Esophagus squamous epithelium (tissue), 5 donors: ENCODE results near the gene ECT2. TPM values are rescaled to one million over a fixed set of nuclear protein-coding genes. Genes with fewer than 3 reads are reported as not detected.

Experiments used
- DNase-seq: peaks from one replicate; lab custom pipeline; 2025; lab: John Stamatoyannopoulos, UW
- H3K27ac ChIP-seq, 4 donors: fragments of 200-600 bp; sonication (generic); one replicate each; pipeline ENCODE4 v1.5.1; 2016 to 2019; ENCODE audit warnings: mild to moderate bottlenecking in 1 of 4
- H3K27me3 ChIP-seq, 4 donors: fragments of 200-600 bp; sonication (generic); 1 replicate in 3 of 4; 2 replicates in 1 of 4; pipeline versions ENCODE4 v1.5.1 to v1.6.0; 2017 to 2021; ENCODE audit warnings: antibody characterized with exemption in 1 of 4
- H3K36me3 ChIP-seq, 3 donors: fragments of 200-600 bp; sonication (generic); one replicate each; pipeline ENCODE4 v1.5.1; 2016 to 2019
- H3K4me1 ChIP-seq, 3 donors: fragments of 200-600 bp; sonication (generic); one replicate each; pipeline ENCODE4 v1.5.1; 2017 to 2019
- H3K4me3 ChIP-seq, 4 donors: fragments of 200-600 bp; sonication (generic); 1 replicate in 3 of 4; 2 replicates in 1 of 4; pipeline ENCODE4 v1.5.1; 2016 to 2019; ENCODE audit warnings: mild to moderate bottlenecking in 2 of 4, moderate library complexity in 1 of 4
- H3K9me3 ChIP-seq, 3 donors: fragments of 200-600 bp; sonication (generic); one replicate each; pipeline ENCODE4 v1.5.1; 2016 to 2019
- CTCF ChIP-seq, 6 experiments: fragments of 450-650 bp in 4 of 6; fragments of 200-600 bp in 2 of 6; sonication (generic) in 2 of 6; IDR thresholded peaks; one replicate each; pipeline ENCODE4 v1.5.1; 2016 to 2019; ENCODE audit warnings: antibody characterized with exemption in 6 of 6, mild to moderate bottlenecking in 4 of 6, moderate library complexity in 4 of 6
- POLR2A ChIP-seq, 4 donors: fragments of 450-650 bp; IDR thresholded peaks; one replicate each; pipeline ENCODE4 v1.6.1; 2017; ENCODE audit warnings: antibody characterized with exemption in 4 of 4, mild to moderate bottlenecking in 4 of 4, moderate library complexity in 3 of 4
- WGBS, 2 donors: methylation state at CpG; one replicate each; pipeline ENCODE4 v1.1.5; 2018; 5-methylcytosine and 5-hydroxymethylcytosine counted together
- intact Hi-C: fragments of 100-400 bp; cut with DNase I; formaldehyde crosslinking; loops from one replicate; pipeline ENCODE4 v1.15.0; 2022
- total RNA-seq, 4 donors: library from RNA; depleted of rRNA; stranded (reverse); fragments of >200 nt; gene quantifications; one replicate each; pipeline ENCODE4 v1.1.0, GENCODE V29; 2016
- donor health status: DM: yes; HTN: yes; CAD: no.

ECT2 gene
- total RNA-seq, 4 donors from 2014 or later: 7.7 to 30.5 (median 17.7) TPM

- Histone ChIP-seq H3K27ac (no peak overlapping the region), H3K4me3 (no peak overlapping the region), H3K9me3 (no peaks in the 10 kb centered on the region), H3K27me3 (no peaks in the 10 kb centered on the region), H3K4me1 (peaks cover 0 to 27% (median 4%) of the 10 kb centered on the region in 3 donors), H3K36me3 (no peaks in the 10 kb centered on the region)
- 6 to 21% methylated on average over 1 of the region's 1 CpG for WGBS, 2 donors
- no peak for TF ChIP-seq POLR2A (IDR thresholded peaks at IDR 0.05)
- no peak for TF ChIP-seq CTCF (IDR thresholded peaks at IDR 0.05)
- DNase-seq: no peak
- intact Hi-C loops: no loop called here
Measured at GRCh38 chr3:172704001-172704400, 46.5 kb upstream of the ECT2 start.

- H3K4me1 ChIP-seq: peaks cover 6 to 39% (median 13%) of the 10 kb centered on the region in 3 donors
- intact Hi-C loops: no loop called here
- H3K27me3 ChIP-seq: no peaks in the 10 kb centered on the region
- no peak overlapping the region for H3K27ac ChIP-seq
- H3K4me3 ChIP-seq: no peak overlapping the region
- DNase-seq: no peak
- H3K9me3 ChIP-seq: no peaks in the 10 kb centered on the region
- TF ChIP-seq CTCF (IDR thresholded peaks at IDR 0.05): no peak
- TF ChIP-seq POLR2A (IDR thresholded peaks at IDR 0.05): no peak
- H3K36me3 ChIP-seq: no peaks in the 10 kb centered on the region
- 92 to 95% methylated on average over 4 of the region's 4 CpGs for WGBS, 2 donors
Measured at GRCh38 chr3:172705170-172705569, 45.4 kb upstream of the ECT2 start.

- DNase-seq: no peak
- Histone ChIP-seq H3K27ac (no peak overlapping the region), H3K4me3 (no peak overlapping the region), H3K4me1 (peaks cover 8 to 49% (median 18%) of the 10 kb centered on the region in 3 donors), H3K36me3 (no peaks in the 10 kb centered on the region), H3K9me3 (no peaks in the 10 kb centered on the region), H3K27me3 (no peaks in the 10 kb centered on the region)
- no peak for TF ChIP-seq CTCF (IDR thresholded peaks at IDR 0.05)
- no peak for TF ChIP-seq POLR2A (IDR thresholded peaks at IDR 0.05)
- intact Hi-C loops: no loop called here
- 62 to 77% methylated on average over 2 of the region's 2 CpGs for WGBS, 2 donors
Measured at GRCh38 chr3:172707030-172707429, 43.5 kb upstream of the ECT2 start.

GRCh38 chr3:172707967-172708366 is 42.6 kb upstream of the ECT2 start:
- no peaks in the 10 kb centered on the region for H3K9me3 ChIP-seq
- no peak for DNase-seq
- H3K4me3 ChIP-seq: no peak overlapping the region
- WGBS, 2 donors: 55 to 56% methylated on average over 1 of the region's 1 CpG
- H3K27me3 ChIP-seq: no peaks in the 10 kb centered on the region
- no peak overlapping the region for H3K27ac ChIP-seq
- no peaks in the 10 kb centered on the region for H3K36me3 ChIP-seq
- H3K4me1 ChIP-seq: peaks cover 8 to 49% (median 18%) of the 10 kb centered on the region in 3 donors
- TF ChIP-seq POLR2A (IDR thresholded peaks at IDR 0.05) (no peak), CTCF (IDR thresholded peaks at IDR 0.05) (no peak)
- intact Hi-C loops: no loop called here

GRCh38 chr3:172708921-172709773 is 41.4 kb upstream of the ECT2 start:
- DNase-seq: no peak
- intact Hi-C loops: no loop called here
- Histone ChIP-seq H3K4me1 (peaks cover 8 to 49% (median 18%) of the 10 kb centered on the region in 3 donors), H3K27ac (peak overlapping the region in 2 of 4 donors; percentile 89), H3K36me3 (no peaks in the 10 kb centered on the region), H3K27me3 (no peaks in the 10 kb centered on the region), H3K9me3 (no peaks in the 10 kb centered on the region), H3K4me3 (peak overlapping the region in 2 of 4 donors; percentile 83 to 86)
- TF ChIP-seq CTCF (IDR thresholded peaks at IDR 0.05): no peak
- no peak for TF ChIP-seq POLR2A (IDR thresholded peaks at IDR 0.05)
- WGBS, 2 donors: 74 to 93% methylated on average over 2 of the region's 2 CpGs
